Measurements from ENCODE around the gene PPP4R2. TPM values are rescaled to one million over a fixed set of nuclear protein-coding genes. Genes with fewer than 3 reads are reported as not detected.
A peak's percentile ranks its signal among the peaks of the same experiment; 100 is the strongest.
"Not testable (repeated sequence)": the region's sequence is repeated elsewhere in the genome, so short reads cannot be mapped to it uniquely, and the experiment has no call there.

The PPP4R2 gene
- total and polyA plus RNA-seq, 4 donors = 17.1 to 105 (median 38.0) TPM

DNA sequence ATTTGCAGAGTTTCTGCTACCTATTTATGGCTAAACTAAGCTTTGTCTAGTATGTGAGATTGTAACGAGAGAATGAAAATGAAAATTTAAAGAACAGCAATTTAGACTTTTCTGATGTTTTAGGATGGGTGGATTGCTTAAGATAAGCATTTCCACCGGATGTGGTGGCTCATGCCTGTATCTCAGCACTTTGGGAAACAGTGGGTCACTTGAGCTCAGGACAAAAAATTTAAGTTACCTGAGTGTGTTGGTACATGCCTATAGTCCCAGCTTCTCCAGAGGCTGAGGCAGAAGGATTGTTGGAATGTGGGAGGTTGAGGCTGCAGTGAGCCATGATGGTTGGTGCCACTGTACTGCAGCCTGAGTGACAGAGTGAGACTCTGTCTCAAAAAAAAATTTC, 3.3 kb downstream of the PPP4R2 start:
- TF ChIP-seq, protein P1, sequence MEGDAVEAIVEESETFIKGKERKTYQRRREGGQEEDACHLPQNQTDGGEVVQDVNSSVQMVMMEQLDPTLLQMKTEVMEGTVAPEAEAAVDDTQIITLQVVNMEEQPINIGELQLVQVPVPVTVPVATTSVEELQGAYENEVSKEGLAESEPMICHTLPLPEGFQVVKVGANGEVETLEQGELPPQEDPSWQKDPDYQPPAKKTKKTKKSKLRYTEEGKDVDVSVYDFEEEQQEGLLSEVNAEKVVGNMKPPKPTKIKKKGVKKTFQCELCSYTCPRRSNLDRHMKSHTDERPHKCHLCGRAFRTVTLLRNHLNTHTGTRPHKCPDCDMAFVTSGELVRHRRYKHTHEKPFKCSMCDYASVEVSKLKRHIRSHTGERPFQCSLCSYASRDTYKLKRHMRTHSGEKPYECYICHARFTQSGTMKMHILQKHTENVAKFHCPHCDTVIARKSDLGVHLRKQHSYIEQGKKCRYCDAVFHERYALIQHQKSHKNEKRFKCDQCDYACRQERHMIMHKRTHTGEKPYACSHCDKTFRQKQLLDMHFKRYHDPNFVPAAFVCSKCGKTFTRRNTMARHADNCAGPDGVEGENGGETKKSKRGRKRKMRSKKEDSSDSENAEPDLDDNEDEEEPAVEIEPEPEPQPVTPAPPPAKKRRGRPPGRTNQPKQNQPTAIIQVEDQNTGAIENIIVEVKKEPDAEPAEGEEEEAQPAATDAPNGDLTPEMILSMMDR (IDR thresholded peaks at IDR 0.05; ENCODE audit: control extremely low read depth, extremely low read depth) = no peak
- Histone ChIP-seq H3K4me3 (no peak overlapping the region), H3K9ac (ENCODE audit: insufficient read depth in 1 of 2, low read length in 2 of 2) (peak overlapping the region in 1 of 2 donors; percentile 95), H3K4me1 (ENCODE audit: control insufficient read depth in 5 of 5, insufficient read depth in 5 of 5, low read length in 5 of 5) (peaks cover 8 to 23% (median 12%) of the 10 kb centered on the region in 5 donors), H3K27me3 (ENCODE audit: control insufficient read depth in 3 of 3, insufficient read depth in 3 of 3, low read length in 2 of 3) (no peaks in the 10 kb centered on the region), H3K27ac (ENCODE audit: low read depth in 1 of 2, low read length in 1 of 2) (peak overlapping the region in 1 of 2 donors; percentile 23), H3K36me3 (ENCODE audit: control insufficient read depth in 4 of 4, insufficient read depth in 4 of 4, low read length in 4 of 4) (peaks cover 0 to 13% (median 7%) of the 10 kb centered on the region in 4 donors), H3K9me3 (ENCODE audit: control insufficient read depth in 4 of 4, insufficient read depth in 3 of 4, low read length in 3 of 4) (no peaks in the 10 kb centered on the region)
- ATAC-seq (ENCODE audit: insufficient read depth, low FRiP score) (no peak), DNase-seq (no peak)
- WGBS, 2 donors = 23 to 33% methylated on average over 2 of the region's 2 CpGs

DNA sequence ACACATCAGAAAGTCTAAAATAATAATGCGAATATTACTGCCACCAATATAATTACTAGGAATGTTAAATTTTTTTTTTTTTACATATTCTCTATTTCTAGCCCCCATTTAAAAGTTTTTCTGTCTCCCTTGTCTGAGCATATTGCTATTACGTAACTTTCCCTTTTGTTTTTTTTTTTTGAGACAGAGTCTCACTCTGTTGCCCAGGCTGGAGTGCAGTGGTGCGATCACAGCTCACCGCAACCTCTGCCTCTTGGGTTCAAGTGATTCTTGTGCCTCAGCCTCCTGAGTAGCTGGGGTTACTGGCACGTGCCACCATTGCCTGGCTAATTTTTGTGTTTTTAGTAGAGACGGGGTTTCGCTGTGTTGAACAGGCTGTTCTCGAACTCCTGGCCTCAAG, 6.4 kb downstream of the PPP4R2 start:
- H3K9ac ChIP-seq (ENCODE audit: insufficient read depth in 1 of 2, low read length in 2 of 2); H3K27ac ChIP-seq (ENCODE audit: low read depth in 1 of 2, low read length in 1 of 2); H3K27me3 ChIP-seq (ENCODE audit: control insufficient read depth in 3 of 3, insufficient read depth in 3 of 3, low read length in 2 of 3); DNase-seq; H3K4me3 ChIP-seq; H3K9me3 ChIP-seq (ENCODE audit: control insufficient read depth in 4 of 4, insufficient read depth in 3 of 4, low read length in 3 of 4); ATAC-seq (ENCODE audit: insufficient read depth, low FRiP score): not testable (repeated sequence)
- peaks cover 8 to 23% (median 14%) of the 10 kb centered on the region in 5 donors for H3K4me1 ChIP-seq (ENCODE audit: control insufficient read depth in 5 of 5, insufficient read depth in 5 of 5, low read length in 5 of 5)
- H3K36me3 ChIP-seq (ENCODE audit: control insufficient read depth in 4 of 4, insufficient read depth in 4 of 4, low read length in 4 of 4) = peaks cover 0 to 18% (median 12%) of the 10 kb centered on the region in 4 donors
- WGBS, 2 donors = 86 to 95% methylated on average over 8 of the region's 8 CpGs

DNA sequence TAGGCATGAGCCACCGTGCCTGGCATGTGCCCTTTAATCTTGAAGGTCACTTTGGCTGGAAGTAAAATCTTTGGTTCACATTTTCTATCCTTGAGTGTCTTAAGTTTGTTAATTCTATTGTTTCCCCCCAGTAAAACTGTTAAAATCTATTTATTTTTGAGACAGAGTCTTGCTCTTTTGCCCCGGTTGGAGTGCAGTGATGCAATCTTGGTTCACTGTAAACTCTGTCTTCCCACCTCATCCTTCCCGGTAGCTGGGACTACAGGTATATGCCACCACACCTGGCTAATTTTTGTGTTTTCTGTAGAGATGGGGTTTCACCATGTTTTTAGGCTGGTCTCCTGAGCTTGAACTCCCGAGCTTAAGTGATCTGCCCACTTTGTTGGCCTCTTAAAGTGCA, 7.7 kb downstream of the PPP4R2 start:
- ATAC-seq (ENCODE audit: insufficient read depth, low FRiP score) (no peak), DNase-seq (no peak)
- no peaks in the 10 kb centered on the region for H3K9me3 ChIP-seq (ENCODE audit: control insufficient read depth in 4 of 4, insufficient read depth in 3 of 4, low read length in 3 of 4)
- WGBS, 2 donors = 78 to 81% methylated on average over 4 of the region's 4 CpGs
- H3K9ac ChIP-seq (ENCODE audit: insufficient read depth in 1 of 2, low read length in 2 of 2) = no peak overlapping the region
- no peaks in the 10 kb centered on the region for H3K27me3 ChIP-seq (ENCODE audit: control insufficient read depth in 3 of 3, insufficient read depth in 3 of 3, low read length in 2 of 3)
- peaks cover 0 to 13% (median 9%) of the 10 kb centered on the region in 4 donors for H3K36me3 ChIP-seq (ENCODE audit: control insufficient read depth in 4 of 4, insufficient read depth in 4 of 4, low read length in 4 of 4)
- TF ChIP-seq, protein P1 (IDR thresholded peaks at IDR 0.05; ENCODE audit: control extremely low read depth, extremely low read depth) = no peak
- H3K4me1 ChIP-seq (ENCODE audit: control insufficient read depth in 5 of 5, insufficient read depth in 5 of 5, low read length in 5 of 5) = peaks cover 5 to 18% (median 11%) of the 10 kb centered on the region in 5 donors
- H3K4me3 ChIP-seq = no peak overlapping the region
- H3K27ac ChIP-seq (ENCODE audit: low read depth in 1 of 2, low read length in 1 of 2) = no peak overlapping the region

DNA sequence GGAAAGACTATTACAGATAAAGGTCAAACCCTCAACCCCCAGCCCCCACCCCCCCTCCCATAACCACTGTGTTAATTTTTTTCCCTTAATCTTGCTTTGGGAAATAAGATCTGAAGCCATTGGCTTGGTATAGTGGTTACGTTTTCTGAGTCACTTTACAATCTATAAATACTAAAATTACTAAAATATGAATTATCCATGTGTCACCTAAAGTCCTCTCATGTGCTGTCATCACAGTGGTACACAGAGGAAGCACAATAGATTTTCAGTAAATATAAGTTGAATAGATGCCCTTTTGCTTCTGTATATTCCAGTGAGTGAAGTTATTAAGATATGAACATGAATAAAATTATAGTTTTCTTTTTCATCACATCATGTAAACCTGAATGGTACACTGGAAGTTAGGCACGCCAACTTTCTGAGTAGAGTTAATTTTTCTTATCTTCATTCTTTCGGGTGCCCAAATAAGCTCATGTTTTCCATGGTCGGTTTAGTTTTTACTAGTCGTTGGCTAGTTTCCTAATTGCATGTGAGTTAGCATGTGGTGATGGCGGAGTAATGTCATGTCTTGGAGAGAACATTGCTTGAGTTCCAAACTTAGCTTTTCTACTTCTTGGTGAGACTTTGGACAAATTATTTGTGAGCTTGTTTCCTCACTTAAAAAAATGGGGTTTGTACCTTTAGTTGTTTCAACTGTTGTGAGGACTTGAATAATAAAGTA, 11.5 kb downstream of the PPP4R2 start:
- Histone ChIP-seq H3K4me1 (ENCODE audit: control insufficient read depth in 5 of 5, insufficient read depth in 5 of 5, low read length in 5 of 5) (peaks cover 0 to 26% (median 4%) of the 10 kb centered on the region in 5 donors), H3K9ac (ENCODE audit: insufficient read depth in 1 of 2, low read length in 2 of 2) (no peak overlapping the region), H3K4me3 (no peak overlapping the region), H3K27ac (ENCODE audit: low read depth in 1 of 2, low read length in 1 of 2) (peak overlapping the region in 1 of 2 donors; percentile 9), H3K27me3 (ENCODE audit: control insufficient read depth in 3 of 3, insufficient read depth in 3 of 3, low read length in 2 of 3) (no peaks in the 10 kb centered on the region), H3K9me3 (ENCODE audit: control insufficient read depth in 4 of 4, insufficient read depth in 3 of 4, low read length in 3 of 4) (no peaks in the 10 kb centered on the region), H3K36me3 (ENCODE audit: control insufficient read depth in 4 of 4, insufficient read depth in 4 of 4, low read length in 4 of 4) (peaks cover 0 to 15% (median 6%) of the 10 kb centered on the region in 4 donors)
- ATAC-seq (ENCODE audit: insufficient read depth, low FRiP score) (no peak), DNase-seq (no peak)
- 67 to 74% methylated on average over 6 of the region's 6 CpGs for WGBS, 2 donors
- TF ChIP-seq, protein P1 (IDR thresholded peaks at IDR 0.05; ENCODE audit: control extremely low read depth, extremely low read depth) = no peak
